ENCODE data around the gene CEP41.

DNA sequence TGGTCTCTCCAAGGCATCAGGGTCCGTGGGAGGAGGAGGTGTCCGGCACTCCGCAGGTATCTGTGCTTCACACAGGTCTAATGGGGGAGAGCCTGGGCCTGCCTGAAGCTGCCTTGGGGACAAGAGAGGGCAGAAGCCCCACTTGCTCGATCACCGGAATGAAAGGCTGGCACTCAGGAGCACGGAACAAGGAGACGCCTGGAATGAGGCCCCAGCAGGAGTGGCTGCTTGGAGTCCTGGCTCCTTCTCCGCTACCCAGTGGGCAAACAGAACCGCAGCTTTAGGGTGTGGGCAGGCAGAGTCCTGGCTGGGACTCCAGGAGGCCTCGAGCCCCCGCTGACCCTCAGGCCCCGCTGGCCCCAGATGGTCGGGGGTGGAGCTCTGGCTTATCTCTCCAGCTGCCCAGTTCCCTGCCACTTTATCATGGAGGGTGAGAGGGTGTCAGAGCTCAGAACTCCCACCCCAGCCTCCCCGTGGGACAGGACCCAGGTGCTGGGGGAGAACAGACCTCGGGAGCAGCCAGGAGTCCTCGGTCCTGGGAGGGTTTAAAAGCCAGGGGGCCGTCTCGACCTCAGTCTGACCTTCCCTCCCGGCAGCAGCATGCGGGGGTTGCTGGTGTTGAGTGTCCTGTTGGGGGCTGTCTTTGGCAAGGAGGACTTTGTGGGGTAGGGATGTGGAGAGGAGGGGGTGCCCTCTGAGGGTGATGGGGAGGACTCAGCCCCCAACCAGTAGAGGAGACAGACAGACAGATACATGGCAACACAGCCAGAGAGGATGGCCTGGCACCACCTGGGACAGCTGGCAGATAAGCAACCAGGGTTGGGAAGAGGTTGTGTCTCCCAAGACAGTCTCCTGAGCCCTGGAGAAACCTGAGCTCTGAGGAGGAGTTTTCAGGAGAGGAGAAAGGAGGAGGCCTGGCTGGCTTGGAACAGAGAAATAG, 60.6 kb downstream of the CEP41 start, which contains the start of gene CPA1:
- TF ChIP-seq, protein P1, sequence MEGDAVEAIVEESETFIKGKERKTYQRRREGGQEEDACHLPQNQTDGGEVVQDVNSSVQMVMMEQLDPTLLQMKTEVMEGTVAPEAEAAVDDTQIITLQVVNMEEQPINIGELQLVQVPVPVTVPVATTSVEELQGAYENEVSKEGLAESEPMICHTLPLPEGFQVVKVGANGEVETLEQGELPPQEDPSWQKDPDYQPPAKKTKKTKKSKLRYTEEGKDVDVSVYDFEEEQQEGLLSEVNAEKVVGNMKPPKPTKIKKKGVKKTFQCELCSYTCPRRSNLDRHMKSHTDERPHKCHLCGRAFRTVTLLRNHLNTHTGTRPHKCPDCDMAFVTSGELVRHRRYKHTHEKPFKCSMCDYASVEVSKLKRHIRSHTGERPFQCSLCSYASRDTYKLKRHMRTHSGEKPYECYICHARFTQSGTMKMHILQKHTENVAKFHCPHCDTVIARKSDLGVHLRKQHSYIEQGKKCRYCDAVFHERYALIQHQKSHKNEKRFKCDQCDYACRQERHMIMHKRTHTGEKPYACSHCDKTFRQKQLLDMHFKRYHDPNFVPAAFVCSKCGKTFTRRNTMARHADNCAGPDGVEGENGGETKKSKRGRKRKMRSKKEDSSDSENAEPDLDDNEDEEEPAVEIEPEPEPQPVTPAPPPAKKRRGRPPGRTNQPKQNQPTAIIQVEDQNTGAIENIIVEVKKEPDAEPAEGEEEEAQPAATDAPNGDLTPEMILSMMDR (IDR thresholded peaks at IDR 0.05): no peak
- no peak for TF ChIP-seq POLR2A (IDR thresholded peaks at IDR 0.05)

Data from heart left ventricle (tissue), 13 donors.